Upper lobe of right lung (tissue), 1 donor: Measurements from ENCODE around the gene SMARCA1. TPM values are rescaled to one million over a fixed set of nuclear protein-coding genes. Genes with fewer than 3 reads are reported as not detected.
A peak's percentile ranks its signal among the peaks of the same experiment; 100 is the strongest.

Source experiments
- ATAC-seq: fragments of 200-7000 bp; cut with Tn5 transposase; one replicate; pipeline ENCODE4 v1.9.1; 2020; ENCODE audit warnings: mild to moderate bottlenecking, moderate library complexity
- DNase-seq: peaks from one replicate; pipeline ENCODE4 v3.0.0-alpha.2; 2020
- H3K27ac ChIP-seq: fragments of 200-600 bp; one replicate; pipeline ENCODE4 v1.8.0; 2022
- H3K27me3 ChIP-seq: fragments of 200-600 bp; one replicate; pipeline ENCODE4 v1.8.0; 2022; ENCODE audit warnings: mild to moderate bottlenecking
- H3K36me3 ChIP-seq: fragments of 200-600 bp; one replicate; pipeline ENCODE4 v1.8.0; 2022
- H3K4me1 ChIP-seq: fragments of 200-600 bp; one replicate; pipeline ENCODE4 v1.8.0; 2022
- H3K4me3 ChIP-seq: fragments of 200-600 bp; one replicate; pipeline ENCODE4 v1.8.0; 2022; ENCODE audit warnings: mild to moderate bottlenecking
- H3K9me3 ChIP-seq: fragments of 200-600 bp; one replicate; pipeline ENCODE4 v1.8.0; 2022
- CTCF ChIP-seq: fragments of 200-600 bp; IDR thresholded peaks from one replicate; pipeline ENCODE4 v1.8.0; 2022; ENCODE audit warnings: antibody characterized with exemption
- intact Hi-C: fragments of 100-400 bp; cut with DNase I; formaldehyde crosslinking; loops from one replicate; pipeline ENCODE4 v1.11.0; 2022
- total RNA-seq: library from RNA; stranded (reverse); fragmentation: NEBNext Ultra II Directional; extraction: Animal tissue kit (Norgen Biotek cat#: 25700); gene quantifications from one replicate; pipeline ENCODE4 v1.2.1, GENCODE V29; 2021
- donor health status: DM: no; HTN: yes; CAD: no; lungs with severe emphysema.

SMARCA1 gene
- total RNA-seq, 1 donor from 2014 or later, result 26.9 TPM

GRCh38 chrX:129553619-129554288, 30.5 kb upstream of the SMARCA1 start:
- no peak for DNase-seq
- Histone ChIP-seq H3K27ac (no peak overlapping the region), H3K4me1 (no peaks in the 10 kb centered on the region), H3K9me3 (no peaks in the 10 kb centered on the region), H3K27me3 (no peaks in the 10 kb centered on the region), H3K4me3 (no peak overlapping the region), H3K36me3 (peaks cover 3% of the 10 kb centered on the region)
- intact Hi-C loops, result no loop called here
- no peak for ATAC-seq
- no peak for TF ChIP-seq CTCF

- no peak for DNase-seq
- no peak for TF ChIP-seq CTCF
- intact Hi-C loops, result no loop called here
- Histone ChIP-seq H3K27ac (no peak overlapping the region), H3K27me3 (no peaks in the 10 kb centered on the region), H3K36me3 (no peaks in the 10 kb centered on the region), H3K4me3 (no peak overlapping the region), H3K4me1 (no peaks in the 10 kb centered on the region), H3K9me3 (no peaks in the 10 kb centered on the region)
- no peak for ATAC-seq
Observed at GRCh38 chrX:129549124-129549523, 25.8 kb upstream of the SMARCA1 start.

GRCh38 chrX:129545408-129545807, 22.1 kb upstream of the SMARCA1 start:
- intact Hi-C loops, result no loop called here
- DNase-seq, result no peak
- H3K36me3 ChIP-seq, result no peaks in the 10 kb centered on the region
- no peaks in the 10 kb centered on the region for H3K27me3 ChIP-seq
- H3K27ac ChIP-seq, result no peak overlapping the region
- no peak for TF ChIP-seq CTCF
- no peaks in the 10 kb centered on the region for H3K4me1 ChIP-seq
- ATAC-seq, result no peak
- no peak overlapping the region for H3K4me3 ChIP-seq
- no peaks in the 10 kb centered on the region for H3K9me3 ChIP-seq

GRCh38 chrX:129544780-129545179, 21.5 kb upstream of the SMARCA1 start:
- TF ChIP-seq CTCF, result no peak
- Histone ChIP-seq H3K4me1 (no peaks in the 10 kb centered on the region), H3K4me3 (no peak overlapping the region), H3K27ac (no peak overlapping the region), H3K9me3 (no peaks in the 10 kb centered on the region), H3K36me3 (no peaks in the 10 kb centered on the region), H3K27me3 (no peaks in the 10 kb centered on the region)
- no peak for ATAC-seq
- no peak for DNase-seq
- intact Hi-C loops, result no loop called here

GRCh38 chrX:129540722-129541184, 17.5 kb upstream of the SMARCA1 start:
- ATAC-seq (peak; percentile 78), DNase-seq (peak; percentile 59)
- Histone ChIP-seq H3K4me3 (peak overlapping the region; percentile 62), H3K27ac (peak overlapping the region; percentile 73), H3K4me1 (no peaks in the 10 kb centered on the region), H3K9me3 (no peaks in the 10 kb centered on the region), H3K27me3 (no peaks in the 10 kb centered on the region), H3K36me3 (no peaks in the 10 kb centered on the region)
- intact Hi-C loops, result no loop called here
- no peak for TF ChIP-seq CTCF
